Glomerular visceral epithelial cell (primary cell): Measurements from ENCODE around the gene C3orf70.

Experiments used
- DNase-seq: peaks from one replicate; pipeline ENCODE4 v3.0.0-alpha.2; 2016; ENCODE audit errors: extremely low spot score

Gene C3orf70

GRCh38 chr3:185052631-185053030 lies 100.2 kb downstream of the C3orf70 start:
- no peak for DNase-seq

DNA sequence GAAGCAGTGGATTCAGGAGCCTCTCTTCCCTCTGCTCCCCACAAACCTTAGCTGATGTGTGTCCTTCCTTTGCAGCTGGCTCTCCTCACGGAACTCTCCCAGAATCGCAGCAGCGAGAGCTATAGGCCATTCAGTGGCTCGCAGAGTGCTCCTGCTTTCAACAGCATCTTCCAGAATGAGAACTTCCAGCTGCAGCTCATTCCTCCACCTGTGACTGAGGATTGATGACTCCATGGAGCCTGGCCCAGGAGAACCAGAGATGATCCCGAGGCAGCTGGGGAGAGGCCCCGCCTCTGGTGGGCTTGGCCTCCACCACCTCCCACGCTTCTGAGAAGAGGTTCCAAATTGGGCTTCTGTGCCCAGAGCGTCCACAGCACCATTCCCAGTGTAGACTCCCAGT lies 101.1 kb downstream of the C3orf70 start:
- no peak for DNase-seq

DNA sequence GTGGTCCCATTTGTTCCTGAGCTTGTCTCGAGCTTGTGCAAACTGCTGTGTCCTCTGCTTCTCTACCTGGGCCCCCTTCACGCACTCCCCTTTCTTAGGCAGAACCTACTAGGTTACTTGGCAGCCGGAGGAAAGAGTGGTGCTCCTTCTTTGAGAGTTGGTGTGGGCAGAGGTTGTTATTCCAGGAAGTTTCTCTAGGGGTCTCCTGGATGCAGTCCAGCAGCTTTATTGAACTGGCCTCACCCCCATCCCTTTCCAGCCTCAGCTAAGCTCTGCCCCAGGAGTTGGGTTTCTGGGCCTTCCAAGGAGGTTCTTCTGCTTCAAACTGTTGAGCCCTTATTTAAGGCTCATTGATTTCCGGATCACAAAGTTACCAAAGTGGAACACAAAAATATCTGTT lies 103.2 kb downstream of the C3orf70 start:
- DNase-seq: no peak

GRCh38 chr3:185046603-185047002 lies 106.3 kb downstream of the C3orf70 start:
- no peak for DNase-seq

- no peak for DNase-seq
Measured at GRCh38 chr3:185046164-185046515, 106.7 kb downstream of the C3orf70 start.

DNA sequence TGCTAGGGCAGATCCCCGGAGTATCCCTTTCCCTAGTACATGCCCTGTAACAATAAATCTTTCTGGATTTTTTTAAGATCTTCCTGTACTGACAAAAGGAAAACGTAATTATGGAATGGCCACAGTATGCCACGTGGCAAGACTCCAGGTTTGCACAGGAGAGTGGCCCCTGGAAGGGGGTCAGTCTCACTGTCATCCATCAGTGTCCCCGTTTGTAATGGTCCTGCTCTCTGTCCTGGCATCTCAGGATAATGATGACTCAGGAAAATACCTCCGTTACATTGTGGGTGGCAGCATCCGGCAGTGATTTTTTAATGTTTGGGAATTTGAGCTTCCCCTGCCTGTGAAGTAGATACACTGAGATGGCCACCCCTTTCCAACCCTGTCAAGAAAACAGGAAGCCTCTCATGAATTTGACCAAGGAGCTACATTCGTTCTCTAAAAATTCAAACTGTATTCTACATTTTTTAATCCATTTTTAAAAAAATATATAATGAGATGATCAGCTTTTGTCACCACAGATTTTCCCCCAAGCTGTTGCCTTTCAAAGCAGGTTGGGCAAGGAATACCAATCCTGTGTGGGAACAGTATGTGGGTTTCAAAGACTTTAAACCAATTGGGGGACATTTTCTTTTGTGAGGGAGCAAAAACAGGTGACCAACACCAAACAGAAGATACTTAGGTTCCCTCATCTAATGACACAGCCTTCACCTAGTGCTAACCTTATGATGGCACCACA lies 110.4 kb downstream of the C3orf70 start:
- DNase-seq: no peak

DNA sequence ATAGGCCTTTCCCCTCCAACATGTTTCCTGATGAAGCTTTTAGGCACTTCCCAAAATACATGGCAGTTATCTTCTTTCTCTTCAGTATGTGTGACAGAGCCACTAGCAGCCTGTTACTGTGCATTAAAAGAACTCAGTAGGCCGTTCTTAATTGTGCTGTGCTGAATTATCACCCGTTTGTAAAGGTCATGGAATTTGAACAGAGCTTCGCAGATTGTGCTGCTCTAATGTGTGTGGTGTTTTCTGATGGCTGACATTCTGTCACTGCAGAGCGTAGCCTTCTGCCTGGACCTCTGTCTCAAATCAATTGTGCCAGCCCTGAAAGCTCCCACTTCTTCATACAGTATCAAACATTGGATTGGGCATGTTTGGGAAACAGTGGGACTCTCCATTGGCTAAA lies 111.3 kb downstream of the C3orf70 start:
- DNase-seq: no peak

- no peak for DNase-seq
Measured at GRCh38 chr3:185040425-185040824, 112.4 kb downstream of the C3orf70 start.

- no peak for DNase-seq
Measured at GRCh38 chr3:185037801-185038200, 115.1 kb downstream of the C3orf70 start.

- no peak for DNase-seq
Measured at GRCh38 chr3:185030951-185031350, 121.9 kb downstream of the C3orf70 start.

DNA sequence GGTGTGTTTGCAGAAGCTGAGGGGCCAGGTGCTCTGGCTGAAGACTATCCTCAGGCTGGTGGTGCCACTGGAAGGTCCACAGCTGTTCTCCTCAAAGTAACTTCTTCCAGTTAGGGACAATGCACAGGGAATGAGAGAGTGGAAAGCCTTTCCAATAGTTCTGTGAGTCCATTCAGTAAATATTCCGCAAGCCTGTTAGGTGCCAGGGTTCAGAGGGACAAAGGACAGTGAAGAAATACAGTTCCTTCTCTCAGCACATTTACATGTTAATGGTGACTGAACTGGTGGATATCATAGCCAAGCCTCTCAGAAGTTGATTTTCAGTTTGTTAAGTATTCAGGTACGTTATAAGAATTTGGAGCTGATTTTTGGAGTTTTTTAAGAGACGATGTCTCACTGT lies 122.5 kb downstream of the C3orf70 start:
- no peak for DNase-seq

DNA sequence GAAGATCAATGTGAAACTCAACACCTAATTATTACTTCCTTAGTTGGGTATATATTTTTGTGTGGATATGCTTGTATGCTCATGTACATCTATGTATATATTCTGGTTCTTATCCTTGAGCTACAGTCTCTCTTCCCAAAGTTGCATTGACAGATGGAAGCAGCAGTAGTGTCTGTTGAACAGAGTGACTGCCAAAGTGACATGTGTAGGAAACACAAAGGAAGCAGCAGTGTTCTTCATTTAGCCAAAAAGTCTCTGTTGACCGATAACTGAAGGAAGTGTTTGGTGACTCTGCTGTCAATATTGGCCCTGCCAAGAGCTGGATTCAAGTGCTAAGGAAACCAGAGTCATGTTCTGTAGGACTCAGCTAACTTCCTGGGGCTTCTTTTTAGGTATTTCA lies 123.8 kb downstream of the C3orf70 start:
- no peak for DNase-seq

- DNase-seq: no peak
Measured at GRCh38 chr3:185028121-185028520, 124.7 kb downstream of the C3orf70 start.
